ENCODE data around the gene HOXA4.

Gene HOXA4

GRCh38 chr7:27168265-27168947, 37.8 kb upstream of the HOXA4 start:
- DNase-seq: no peak

- DNase-seq: no peak
These were observed 37.3 kb upstream of the HOXA4 start for GRCh38 chr7:27167916-27168264.

- DNase-seq: no peak
These were observed 36.3 kb upstream of the HOXA4 start for GRCh38 chr7:27166531-27167505.

GRCh38 chr7:27165996-27166530, 35.5 kb upstream of the HOXA4 start:
- DNase-seq: no peak

GRCh38 chr7:27165089-27165995, 34.8 kb upstream of the HOXA4 start, which contains the start of gene HOXA9:
HOXA9 (minus strand) TSS chr7:27165537; CDS start chr7:27165457, 80 bp downstream.
- DNase-seq: no peak

- DNase-seq: no peak
These were observed 34.0 kb upstream of the HOXA4 start for GRCh38 chr7:27164367-27165088.

- DNase-seq: no peak
These were observed 33.4 kb upstream of the HOXA4 start for GRCh38 chr7:27164045-27164366.

- no peak for DNase-seq
These were observed 32.9 kb upstream of the HOXA4 start for GRCh38 chr7:27163288-27164044.

- no peak for DNase-seq
These were observed 32.2 kb upstream of the HOXA4 start for GRCh38 chr7:27162561-27163287.

- no peak for DNase-seq
These were observed 31.4 kb upstream of the HOXA4 start for GRCh38 chr7:27161721-27162560.

- no peak for DNase-seq
These were observed 30.7 kb upstream of the HOXA4 start for GRCh38 chr7:27161214-27161720.

GRCh38 chr7:27160546-27161213, 30.1 kb upstream of the HOXA4 start:
- no peak for DNase-seq

- DNase-seq: no peak
These were observed 29.6 kb upstream of the HOXA4 start for GRCh38 chr7:27160145-27160545.

- DNase-seq: no peak
These were observed 28.9 kb upstream of the HOXA4 start for GRCh38 chr7:27159266-27160144.

GRCh38 chr7:27158436-27159265, 28.1 kb upstream of the HOXA4 start:
- DNase-seq: no peak

GRCh38 chr7:27157702-27158431, 27.3 kb upstream of the HOXA4 start:
- DNase-seq: no peak

All from kidney glomerular epithelial cell (primary cell).